ENCODE measurements around the gene ZNF219.

DNA sequence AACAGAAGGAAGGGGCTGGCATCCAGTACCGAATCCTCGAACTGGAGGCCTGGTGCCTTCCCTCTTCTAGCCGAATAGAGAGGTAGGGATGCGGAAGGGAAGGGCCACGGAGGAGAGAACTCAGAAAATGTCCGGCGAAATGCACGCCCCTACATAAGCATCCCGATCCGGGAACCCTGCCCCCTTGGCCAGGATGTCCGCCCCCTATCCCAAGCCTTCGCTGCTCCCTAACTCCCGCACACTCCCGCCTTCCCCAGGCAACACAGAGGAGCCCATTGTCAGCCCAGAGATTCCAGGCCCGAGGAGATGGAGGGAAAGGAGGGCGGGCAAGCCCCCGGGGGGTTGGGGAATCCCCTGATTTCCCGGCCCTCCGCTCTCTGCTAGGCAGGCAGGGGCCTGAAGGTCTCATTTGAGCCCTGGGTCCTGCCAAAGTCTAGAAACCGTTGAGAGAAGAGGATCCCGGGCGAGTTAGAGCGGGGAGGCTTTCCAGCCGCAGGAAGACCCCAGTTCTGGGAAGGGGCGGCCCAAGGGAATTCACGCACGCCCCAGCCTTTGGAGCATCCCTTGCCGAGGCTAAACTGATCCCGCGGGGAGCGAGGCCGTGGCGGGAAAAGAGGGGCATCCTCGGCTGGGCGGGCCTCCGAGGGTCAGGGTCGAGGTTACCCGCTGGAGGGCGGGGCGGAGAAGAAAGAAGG is 28.9 kb downstream of the ZNF219 start:
- TF ChIP-seq, protein P1, sequence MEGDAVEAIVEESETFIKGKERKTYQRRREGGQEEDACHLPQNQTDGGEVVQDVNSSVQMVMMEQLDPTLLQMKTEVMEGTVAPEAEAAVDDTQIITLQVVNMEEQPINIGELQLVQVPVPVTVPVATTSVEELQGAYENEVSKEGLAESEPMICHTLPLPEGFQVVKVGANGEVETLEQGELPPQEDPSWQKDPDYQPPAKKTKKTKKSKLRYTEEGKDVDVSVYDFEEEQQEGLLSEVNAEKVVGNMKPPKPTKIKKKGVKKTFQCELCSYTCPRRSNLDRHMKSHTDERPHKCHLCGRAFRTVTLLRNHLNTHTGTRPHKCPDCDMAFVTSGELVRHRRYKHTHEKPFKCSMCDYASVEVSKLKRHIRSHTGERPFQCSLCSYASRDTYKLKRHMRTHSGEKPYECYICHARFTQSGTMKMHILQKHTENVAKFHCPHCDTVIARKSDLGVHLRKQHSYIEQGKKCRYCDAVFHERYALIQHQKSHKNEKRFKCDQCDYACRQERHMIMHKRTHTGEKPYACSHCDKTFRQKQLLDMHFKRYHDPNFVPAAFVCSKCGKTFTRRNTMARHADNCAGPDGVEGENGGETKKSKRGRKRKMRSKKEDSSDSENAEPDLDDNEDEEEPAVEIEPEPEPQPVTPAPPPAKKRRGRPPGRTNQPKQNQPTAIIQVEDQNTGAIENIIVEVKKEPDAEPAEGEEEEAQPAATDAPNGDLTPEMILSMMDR (IDR thresholded peaks at IDR 0.05), result no peak
- TF ChIP-seq CREM (CRISPR knock-in tag; IDR thresholded peaks at IDR 0.05) (no peak), ZBTB21 (CRISPR knock-in tag; IDR thresholded peaks at IDR 0.05; ENCODE audit: borderline replicate concordance) (no peak), SP1 (CRISPR knock-in tag; conservative IDR thresholded peaks at IDR 0.05) (no peak), NR2C2 (CRISPR knock-in tag; IDR thresholded peaks at IDR 0.05) (no peak)
- TF ChIP-seq, protein P2, sequence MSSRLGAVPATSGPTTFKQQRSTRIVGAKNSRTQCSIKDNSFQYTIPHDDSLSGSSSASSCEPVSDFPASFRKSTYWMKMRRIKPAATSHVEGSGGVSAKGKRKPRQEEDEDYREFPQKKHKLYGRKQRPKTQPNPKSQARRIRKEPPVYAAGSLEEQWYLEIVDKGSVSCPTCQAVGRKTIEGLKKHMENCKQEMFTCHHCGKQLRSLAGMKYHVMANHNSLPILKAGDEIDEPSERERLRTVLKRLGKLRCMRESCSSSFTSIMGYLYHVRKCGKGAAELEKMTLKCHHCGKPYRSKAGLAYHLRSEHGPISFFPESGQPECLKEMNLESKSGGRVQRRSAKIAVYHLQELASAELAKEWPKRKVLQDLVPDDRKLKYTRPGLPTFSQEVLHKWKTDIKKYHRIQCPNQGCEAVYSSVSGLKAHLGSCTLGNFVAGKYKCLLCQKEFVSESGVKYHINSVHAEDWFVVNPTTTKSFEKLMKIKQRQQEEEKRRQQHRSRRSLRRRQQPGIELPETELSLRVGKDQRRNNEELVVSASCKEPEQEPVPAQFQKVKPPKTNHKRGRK (CRISPR knock-in tag; IDR thresholded peaks at IDR 0.05; ENCODE audit: borderline replicate concordance), result no peak
- TF ChIP-seq, protein P3, sequence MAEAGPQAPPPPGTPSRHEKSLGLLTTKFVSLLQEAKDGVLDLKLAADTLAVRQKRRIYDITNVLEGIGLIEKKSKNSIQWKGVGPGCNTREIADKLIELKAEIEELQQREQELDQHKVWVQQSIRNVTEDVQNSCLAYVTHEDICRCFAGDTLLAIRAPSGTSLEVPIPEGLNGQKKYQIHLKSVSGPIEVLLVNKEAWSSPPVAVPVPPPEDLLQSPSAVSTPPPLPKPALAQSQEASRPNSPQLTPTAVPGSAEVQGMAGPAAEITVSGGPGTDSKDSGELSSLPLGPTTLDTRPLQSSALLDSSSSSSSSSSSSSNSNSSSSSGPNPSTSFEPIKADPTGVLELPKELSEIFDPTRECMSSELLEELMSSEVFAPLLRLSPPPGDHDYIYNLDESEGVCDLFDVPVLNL (CRISPR knock-in tag; IDR thresholded peaks at IDR 0.05; ENCODE audit: borderline replicate concordance, low read depth), result 0 out of 2 replicates have a peak, but pooled peaks have one; percentile 64

All from WTC11 (cell line).